Neuronal stem cell (in vitro differentiated cells): ENCODE data around the gene PCBP3.

Experiments
- DNase-seq: peaks from one replicate; pipeline ENCODE4 v3.0.0-alpha.2; 2013; ENCODE audit warnings: low spot score
- H2AFZ ChIP-seq: one replicate; pipeline ENCODE4 v1.6.1; 2013; ENCODE audit warnings: mild to moderate bottlenecking, low read length, inconsistent platforms
- H2AK5ac ChIP-seq: 2 replicates; pipeline ENCODE4 v1.6.1; 2013; ENCODE audit warnings: low read depth, mild to moderate bottlenecking, inconsistent platforms, low read length, moderate library complexity, mixed read lengths
- H2BK120ac ChIP-seq: 2 replicates; pipeline ENCODE4 v1.6.1; 2013; ENCODE audit warnings: low read depth, mild to moderate bottlenecking, inconsistent platforms, low read length, moderate library complexity, mixed read lengths
- H2BK12ac ChIP-seq: one replicate; pipeline ENCODE4 v1.6.1; 2013; ENCODE audit warnings: low read length, inconsistent platforms
- H2BK15ac ChIP-seq: 2 replicates; pipeline ENCODE4 v1.6.1; 2013; ENCODE audit warnings: mild to moderate bottlenecking, low read length, inconsistent platforms, mixed read lengths
- H2BK5ac ChIP-seq: one replicate; pipeline ENCODE4 v1.6.1; 2013; ENCODE audit warnings: inconsistent platforms, mild to moderate bottlenecking, low read length, moderate library complexity
- H3K14ac ChIP-seq: one replicate; pipeline ENCODE4 v1.6.1; 2013; ENCODE audit warnings: low read length, inconsistent platforms
- H3K18ac ChIP-seq: 2 replicates; pipeline ENCODE4 v1.6.1; 2013; ENCODE audit warnings: low read length, inconsistent platforms
- H3K23ac ChIP-seq: 2 replicates; pipeline ENCODE4 v1.6.1; 2013; ENCODE audit warnings: low read depth, mild to moderate bottlenecking, mixed read lengths, low read length, inconsistent platforms; ENCODE audit not compliant: poor library complexity
- H3K27ac ChIP-seq: replicated peaks from 3 replicates; pipeline ENCODE4 v1.5.1; 2013; ENCODE audit warnings: low read length, inconsistent platforms
- H3K27me3 ChIP-seq, 3 experiments: 2 replicates each; pipeline ENCODE4 v1.6.1; 2013; ENCODE audit warnings: low read length in 3 of 3, mild to moderate bottlenecking in 2 of 3, inconsistent platforms in 1 of 3, low read depth in 1 of 3, mixed read lengths in 1 of 3, moderate library complexity in 1 of 3; ENCODE audit not compliant: control insufficient read depth in 3 of 3, insufficient read depth in 3 of 3
- H3K36me3 ChIP-seq, 2 donors: replicated peaks in 1 of 2; 2 replicates each; pipeline ENCODE4 v1.6.1; 2013; ENCODE audit warnings: low read length in 2 of 2; ENCODE audit not compliant: control insufficient read depth in 2 of 2, insufficient read depth in 2 of 2
- H3K4ac ChIP-seq: 2 replicates; pipeline ENCODE4 v1.6.1; 2013; ENCODE audit warnings: inconsistent platforms, mild to moderate bottlenecking, low read length, moderate library complexity
- H3K4me1 ChIP-seq, 2 donors: 1 replicate in 1 of 2; 2 replicates in 1 of 2; pipeline ENCODE4 v1.6.1; 2013; ENCODE audit warnings: low read length in 2 of 2, low read depth in 1 of 2; ENCODE audit not compliant: control insufficient read depth in 2 of 2, insufficient read depth in 1 of 2
- H3K4me2 ChIP-seq: one replicate; pipeline ENCODE4 v1.6.1; 2013; ENCODE audit warnings: mild to moderate bottlenecking, low read length, inconsistent platforms; ENCODE audit not compliant: insufficient read depth, poor library complexity, severe bottlenecking
- H3K4me3 ChIP-seq, 2 donors: 2 replicates each; pipeline ENCODE4 v1.5.1; 2013; ENCODE audit warnings: low read length in 2 of 2, mild to moderate bottlenecking in 2 of 2, inconsistent platforms in 1 of 2, moderate library complexity in 1 of 2
- H3K79me1 ChIP-seq: one replicate; pipeline ENCODE4 v1.6.1; 2013; ENCODE audit warnings: low read depth, mild to moderate bottlenecking, inconsistent platforms, low read length, moderate library complexity
- H3K9ac ChIP-seq: one replicate; pipeline ENCODE4 v1.6.1; 2013; ENCODE audit warnings: mild to moderate bottlenecking, low read depth, low read length, inconsistent platforms; ENCODE audit not compliant: poor library complexity
- H3K9me3 ChIP-seq, 2 donors: replicated peaks in 1 of 2; 2 replicates each; pipeline versions ENCODE3 to v1.6.1; 2013; ENCODE audit warnings: low read length in 2 of 2, mild to moderate bottlenecking in 2 of 2, inconsistent platforms in 1 of 2, low read depth in 1 of 2, mixed read lengths in 1 of 2, moderate library complexity in 1 of 2; ENCODE audit not compliant: control insufficient read depth in 2 of 2, insufficient read depth in 1 of 2
- H4K8ac ChIP-seq: one replicate; pipeline ENCODE4 v1.6.1; 2013; ENCODE audit warnings: low read depth, mild to moderate bottlenecking, inconsistent platforms, low read length, moderate library complexity
- H4K91ac ChIP-seq: one replicate; pipeline ENCODE4 v1.6.1; 2013; ENCODE audit warnings: low read length, low read depth, mild to moderate bottlenecking, inconsistent platforms; ENCODE audit not compliant: poor library complexity
- WGBS, 2 donors: extraction: QIAGEN DNeasy Blood & Tissue Kit; methylation state at CpG; one replicate each; pipeline ENCODE4 v1.1.7; 2013; ENCODE audit warnings: missing lambda C conversion rate in 2 of 2, mixed read lengths in 1 of 2; ENCODE audit not compliant: insufficient read length in 2 of 2, insufficient replicate concordance in 1 of 2; ENCODE audit errors: extremely low coverage in 2 of 2; 5-methylcytosine and 5-hydroxymethylcytosine counted together

The PCBP3 gene

DNA sequence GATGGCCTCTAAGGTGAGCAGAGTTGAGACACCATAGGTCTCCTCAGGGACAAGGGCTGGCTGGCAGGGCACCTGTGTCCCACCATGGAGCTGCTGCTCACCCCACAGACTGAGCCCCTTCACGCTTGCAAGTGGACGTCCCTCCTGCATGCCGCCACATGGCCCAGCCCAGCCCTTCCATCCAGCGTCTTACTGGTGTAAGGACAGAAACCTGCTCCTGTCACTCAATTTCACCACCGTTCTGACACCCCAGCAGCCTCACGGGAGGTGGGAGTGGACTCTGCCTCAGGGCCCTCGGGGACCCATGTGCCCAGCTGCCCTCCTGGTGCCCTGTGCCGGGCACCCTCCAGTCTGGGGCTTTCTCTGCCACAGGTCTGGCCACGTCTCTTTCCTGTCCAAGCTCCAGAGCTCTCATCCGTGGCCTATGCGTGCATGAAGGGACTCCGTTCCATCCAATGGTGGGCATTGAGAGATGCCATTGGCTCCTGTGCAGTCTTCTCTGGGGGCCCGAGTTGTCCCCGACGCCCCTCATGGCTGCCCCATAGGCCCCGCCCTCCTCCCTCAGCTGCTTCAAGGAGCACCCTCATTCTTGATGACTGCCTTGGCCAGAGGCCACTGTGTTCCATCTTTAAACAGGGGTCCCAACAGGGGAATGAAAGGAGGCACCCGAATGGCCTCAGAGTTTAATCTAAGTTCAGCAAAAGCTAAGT, 295.4 kb downstream of the PCBP3 start:
- Histone ChIP-seq H3K14ac (no peak overlapping the region), H2BK15ac (peak overlapping the region; percentile 20), H3K4me2 (no peak overlapping the region), H3K9ac (peak overlapping the region; percentile 55), H3K9me3 (peaks cover 0 to 42% of the 10 kb centered on the region in 2 donors), H2BK120ac (no peak overlapping the region), H2BK5ac (no peak overlapping the region), H3K23ac (peak overlapping the region; percentile 35), H3K27me3 (peaks cover 0 to 27% (median 0%) of the 10 kb centered on the region in 3 experiments), H3K4ac (no peak overlapping the region), H3K36me3 (no peaks in the 10 kb centered on the region), H3K4me1 (no peaks in the 10 kb centered on the region), H3K27ac (no peak overlapping the region), H4K8ac (no peak overlapping the region), H2AFZ (no peak overlapping the region), H2BK12ac (no peak overlapping the region), H3K18ac (no peak overlapping the region), H2AK5ac (peak overlapping the region; percentile 25), H4K91ac (no peak overlapping the region), H3K79me1 (peaks cover 2% of the 10 kb centered on the region), H3K4me3 (no peak overlapping the region)
- DNase-seq = no peak
- WGBS, 2 donors = no CpG with 5 or more reads among the region's 17 CpGs

DNA sequence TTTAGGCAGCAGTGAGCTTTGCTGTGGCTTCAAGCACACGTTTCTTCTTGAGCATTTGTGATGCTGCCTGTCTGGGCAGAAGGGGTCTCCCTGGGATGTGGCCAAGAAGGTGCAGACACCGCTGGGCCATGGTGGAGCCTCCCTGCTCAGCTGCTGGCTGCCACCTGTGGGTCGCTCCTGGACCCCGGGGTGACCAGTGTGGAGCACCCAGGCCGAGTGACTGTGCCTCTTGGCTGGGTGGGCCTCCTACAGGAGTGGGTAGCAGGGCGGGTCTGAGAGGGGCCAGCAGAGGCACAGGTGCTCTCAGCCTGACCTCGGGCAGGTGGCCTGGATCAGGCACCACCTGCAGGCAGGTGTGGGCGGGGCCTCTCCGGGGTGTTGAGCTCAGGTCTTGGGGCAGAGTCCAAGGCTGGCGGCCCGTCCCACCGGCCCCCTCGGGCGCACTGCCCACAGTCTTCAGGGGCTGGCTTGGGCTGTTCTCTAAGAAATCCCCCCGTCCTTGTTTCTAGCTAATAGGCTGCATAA, 296.1 kb downstream of the PCBP3 start:
- Histone ChIP-seq H3K9ac (no peak overlapping the region), H3K18ac (no peak overlapping the region), H3K9me3 (peaks cover 0 to 38% of the 10 kb centered on the region in 2 donors), H3K4me1 (no peaks in the 10 kb centered on the region), H3K14ac (no peak overlapping the region), H3K4ac (no peak overlapping the region), H3K23ac (peak overlapping the region; percentile 35), H3K4me3 (no peak overlapping the region), H2AFZ (no peak overlapping the region), H4K8ac (no peak overlapping the region), H2AK5ac (peak overlapping the region; percentile 25), H2BK120ac (no peak overlapping the region), H2BK5ac (no peak overlapping the region), H3K27ac (no peak overlapping the region), H4K91ac (no peak overlapping the region), H2BK12ac (no peak overlapping the region), H2BK15ac (peak overlapping the region; percentile 20), H3K36me3 (no peaks in the 10 kb centered on the region), H3K4me2 (no peak overlapping the region), H3K79me1 (peaks cover 3% of the 10 kb centered on the region), H3K27me3 (peaks cover 0 to 22% (median 0%) of the 10 kb centered on the region in 3 experiments)
- WGBS, 2 donors = no CpG with 5 or more reads among the region's 15 CpGs
- no peak for DNase-seq

DNA sequence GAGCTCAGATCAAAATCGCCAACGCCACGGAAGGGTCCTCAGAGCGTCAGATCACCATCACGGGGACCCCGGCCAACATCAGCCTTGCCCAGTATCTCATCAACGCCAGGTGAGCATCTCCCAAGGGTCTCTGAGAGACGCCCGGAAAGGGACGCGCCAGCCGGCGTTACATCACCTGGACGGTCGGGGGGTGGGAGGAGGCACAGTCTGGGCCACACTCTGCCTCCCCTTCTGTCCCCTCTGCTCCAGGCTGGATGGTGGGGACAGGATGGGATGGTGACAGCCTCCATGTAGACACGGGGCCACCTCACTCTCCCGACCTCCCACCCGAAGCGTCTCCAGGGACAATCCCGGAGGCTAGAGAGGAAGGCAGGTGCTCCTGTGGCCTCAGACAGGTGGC, 296.6 kb downstream of the PCBP3 start:
- Histone ChIP-seq H3K4me3 (no peak overlapping the region), H3K4me2 (no peak overlapping the region), H3K9me3 (peaks cover 0 to 33% of the 10 kb centered on the region in 2 donors), H3K18ac (no peak overlapping the region), H2BK5ac (peak overlapping the region; percentile 73), H3K27me3 (peaks cover 0 to 16% (median 0%) of the 10 kb centered on the region in 3 experiments), H3K14ac (peak overlapping the region; percentile 67), H3K4ac (no peak overlapping the region), H3K27ac (no peak overlapping the region), H2BK120ac (no peak overlapping the region), H2BK12ac (no peak overlapping the region), H2BK15ac (no peak overlapping the region), H3K4me1 (no peaks in the 10 kb centered on the region), H3K79me1 (peaks cover 3% of the 10 kb centered on the region), H3K36me3 (no peaks in the 10 kb centered on the region), H3K23ac (peak overlapping the region; percentile 31), H4K91ac (no peak overlapping the region), H2AK5ac (peak overlapping the region; percentile 54), H2AFZ (no peak overlapping the region), H3K9ac (peak overlapping the region; percentile 68), H4K8ac (no peak overlapping the region)
- no peak for DNase-seq
- no CpG with 5 or more reads among the region's 20 CpGs for WGBS, 2 donors

DNA sequence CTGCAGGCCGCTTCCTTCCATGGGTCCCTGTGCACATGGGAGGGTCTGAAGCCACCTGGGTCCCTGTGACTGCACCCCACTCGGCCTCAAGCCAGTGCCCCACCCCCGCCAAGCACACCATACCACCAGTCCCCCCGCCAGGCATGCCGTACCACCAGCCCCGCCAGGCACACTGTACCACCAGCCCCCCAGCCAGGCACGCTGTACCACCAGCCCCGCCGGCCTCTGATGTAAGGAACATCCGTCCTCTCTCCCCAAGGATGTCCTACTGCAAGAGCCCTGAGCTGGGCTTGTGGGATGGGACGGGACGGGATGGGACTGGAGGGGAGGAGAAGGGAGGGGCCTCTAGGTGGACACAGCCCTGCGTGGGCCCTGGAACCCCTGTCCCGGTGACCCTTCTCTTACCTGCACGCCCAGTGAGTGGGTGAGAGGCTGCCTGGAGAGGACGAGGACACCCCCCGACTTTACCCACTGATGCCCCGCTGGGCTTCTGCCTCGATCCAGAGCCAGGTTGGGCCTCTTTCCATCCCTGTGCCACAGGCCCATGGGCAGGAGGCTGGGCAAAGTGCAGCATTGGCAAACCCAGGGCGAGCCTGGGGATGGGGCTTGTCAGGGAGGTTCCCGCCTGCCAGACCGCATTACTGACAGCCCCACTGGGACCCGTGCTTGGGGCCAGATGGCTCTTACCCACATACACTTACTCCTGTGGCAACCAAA, 297.3 kb downstream of the PCBP3 start:
- Histone ChIP-seq H3K9me3 (peaks cover 0 to 26% of the 10 kb centered on the region in 2 donors), H2BK5ac (peak overlapping the region; percentile 73), H3K9ac (peak overlapping the region; percentile 44), H3K4ac (no peak overlapping the region), H3K4me3 (no peak overlapping the region), H3K23ac (peak overlapping the region; percentile 73), H3K79me1 (peaks cover 4% of the 10 kb centered on the region), H3K36me3 (no peaks in the 10 kb centered on the region), H2AK5ac (peak overlapping the region; percentile 68), H4K91ac (no peak overlapping the region), H3K18ac (no peak overlapping the region), H3K27me3 (peaks cover 0 to 13% (median 0%) of the 10 kb centered on the region in 3 experiments), H4K8ac (peak overlapping the region; percentile 92), H2BK15ac (no peak overlapping the region), H3K4me2 (no peak overlapping the region), H2BK120ac (no peak overlapping the region), H3K4me1 (no peaks in the 10 kb centered on the region), H2AFZ (no peak overlapping the region), H2BK12ac (peak overlapping the region; percentile 22), H3K27ac (no peak overlapping the region), H3K14ac (peak overlapping the region; percentile 71)
- WGBS, 2 donors = no CpG with 5 or more reads among the region's 23 CpGs
- no peak for DNase-seq
